Gastroesophageal sphincter (tissue), 4 donors: Measurements from ENCODE around the gene SPATA46. TPM values are rescaled to one million over a fixed set of nuclear protein-coding genes. Genes with fewer than 3 reads are reported as not detected.

Source experiments
- ATAC-seq: fragments of 150-250 bp; one replicate; pipeline ENCODE4 v1.9.1; 2016; ENCODE audit warnings: mild to moderate bottlenecking, moderate library complexity
- H3K27ac ChIP-seq, 4 donors: fragments of 200-600 bp; sonication (generic) in 3 of 4; 1 replicate in 3 of 4; 2 replicates in 1 of 4; pipeline ENCODE4 v1.5.1; 2016 to 2019
- H3K27me3 ChIP-seq: fragments of 200-600 bp; sonication (generic); one replicate; pipeline ENCODE4 v1.5.1; 2019
- H3K36me3 ChIP-seq, 2 donors: fragments of 200-600 bp; sonication (generic); one replicate each; pipeline ENCODE4 v1.5.1; 2019; ENCODE audit warnings: control low read depth in 1 of 2
- H3K4me1 ChIP-seq, 3 donors: fragments of 200-600 bp; sonication (generic); 1 replicate in 2 of 3; 2 replicates in 1 of 3; pipeline ENCODE4 v1.5.1; 2016 to 2019; ENCODE audit warnings: control low read depth in 2 of 3
- H3K4me3 ChIP-seq, 2 donors: fragments of 200-600 bp; sonication (generic); one replicate each; pipeline ENCODE4 v1.5.1; 2019; ENCODE audit warnings: mild to moderate bottlenecking in 1 of 2, moderate library complexity in 1 of 2
- H3K9me3 ChIP-seq, 3 donors: fragments of 200-600 bp; sonication (generic); one replicate each; pipeline ENCODE4 v1.5.1; 2017 to 2019; ENCODE audit warnings: control low read depth in 2 of 3
- EP300 ChIP-seq: sonication (generic); formaldehyde crosslinking; IDR thresholded peaks from one replicate; pipeline ENCODE4 v1.6.1; 2017; ENCODE audit warnings: antibody characterized with exemption, mild to moderate bottlenecking
- POLR2A ChIP-seq, 2 donors: fragments of 450-650 bp; IDR thresholded peaks; one replicate each; pipeline ENCODE4 v1.6.1; 2017; ENCODE audit warnings: antibody characterized with exemption in 2 of 2, mild to moderate bottlenecking in 2 of 2, moderate library complexity in 1 of 2
- POLR2AphosphoS5 ChIP-seq: sonication (generic); formaldehyde crosslinking; IDR thresholded peaks from one replicate; pipeline ENCODE4 v1.6.1; 2017; ENCODE audit warnings: antibody characterized with exemption
- WGBS, 2 donors: methylation state at CpG; one replicate each; pipeline ENCODE4 v1.1.5; 2018; ENCODE audit warnings: low coverage in 1 of 2; 5-methylcytosine and 5-hydroxymethylcytosine counted together
- total RNA-seq, 4 donors: library from RNA; depleted of rRNA; stranded (reverse); fragments of >200 nt; gene quantifications; one replicate each; pipeline ENCODE4 v1.1.0, GENCODE V29; 2016
- TF ChIP-seq, protein P1 (sequence below), 4 experiments: fragments of 200-600 bp in 2 of 4; fragments of 450-650 bp in 2 of 4; sonication (generic) in 1 of 4; IDR thresholded peaks; one replicate each; pipeline ENCODE4 v1.5.1; 2017 to 2019; ENCODE audit warnings: antibody characterized with exemption in 4 of 4, mild to moderate bottlenecking in 2 of 4, moderate library complexity in 2 of 4

The SPATA46 gene
- total RNA-seq, 4 donors from 2014 or later, result not detected

DNA sequence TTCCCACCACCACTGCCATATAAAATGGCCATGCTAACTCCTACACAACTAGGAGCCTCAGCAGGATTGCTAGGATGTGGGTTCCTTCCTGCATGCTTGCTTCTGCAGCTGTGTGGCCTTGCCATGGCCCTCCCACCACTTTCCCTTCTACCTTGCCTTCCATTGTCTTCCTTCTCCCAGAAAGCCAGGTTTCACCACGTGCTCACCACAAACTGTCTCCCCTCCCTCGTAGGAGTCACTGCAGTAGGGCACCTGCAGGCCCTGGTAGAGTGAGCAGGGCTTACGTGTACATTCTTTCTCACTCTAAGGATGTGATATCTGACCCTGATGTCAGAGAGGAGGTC is 8.6 kb upstream of the SPATA46 start:
- TF ChIP-seq, protein P1, sequence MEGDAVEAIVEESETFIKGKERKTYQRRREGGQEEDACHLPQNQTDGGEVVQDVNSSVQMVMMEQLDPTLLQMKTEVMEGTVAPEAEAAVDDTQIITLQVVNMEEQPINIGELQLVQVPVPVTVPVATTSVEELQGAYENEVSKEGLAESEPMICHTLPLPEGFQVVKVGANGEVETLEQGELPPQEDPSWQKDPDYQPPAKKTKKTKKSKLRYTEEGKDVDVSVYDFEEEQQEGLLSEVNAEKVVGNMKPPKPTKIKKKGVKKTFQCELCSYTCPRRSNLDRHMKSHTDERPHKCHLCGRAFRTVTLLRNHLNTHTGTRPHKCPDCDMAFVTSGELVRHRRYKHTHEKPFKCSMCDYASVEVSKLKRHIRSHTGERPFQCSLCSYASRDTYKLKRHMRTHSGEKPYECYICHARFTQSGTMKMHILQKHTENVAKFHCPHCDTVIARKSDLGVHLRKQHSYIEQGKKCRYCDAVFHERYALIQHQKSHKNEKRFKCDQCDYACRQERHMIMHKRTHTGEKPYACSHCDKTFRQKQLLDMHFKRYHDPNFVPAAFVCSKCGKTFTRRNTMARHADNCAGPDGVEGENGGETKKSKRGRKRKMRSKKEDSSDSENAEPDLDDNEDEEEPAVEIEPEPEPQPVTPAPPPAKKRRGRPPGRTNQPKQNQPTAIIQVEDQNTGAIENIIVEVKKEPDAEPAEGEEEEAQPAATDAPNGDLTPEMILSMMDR (IDR thresholded peaks at IDR 0.05), result no peak
- ATAC-seq, result no peak
- H3K36me3 ChIP-seq, result peaks cover 0 to 18% of the 10 kb centered on the region in 2 donors
- 72% methylated on average over 3 of the region's 3 CpGs; no CpG with 5 or more reads in 1 of the 2 donors for WGBS, 2 donors
- no peaks in the 10 kb centered on the region for H3K27me3 ChIP-seq
- no peaks in the 10 kb centered on the region for H3K4me1 ChIP-seq
- no peak overlapping the region for H3K27ac ChIP-seq
- no peaks in the 10 kb centered on the region for H3K9me3 ChIP-seq
- no peak overlapping the region for H3K4me3 ChIP-seq

DNA sequence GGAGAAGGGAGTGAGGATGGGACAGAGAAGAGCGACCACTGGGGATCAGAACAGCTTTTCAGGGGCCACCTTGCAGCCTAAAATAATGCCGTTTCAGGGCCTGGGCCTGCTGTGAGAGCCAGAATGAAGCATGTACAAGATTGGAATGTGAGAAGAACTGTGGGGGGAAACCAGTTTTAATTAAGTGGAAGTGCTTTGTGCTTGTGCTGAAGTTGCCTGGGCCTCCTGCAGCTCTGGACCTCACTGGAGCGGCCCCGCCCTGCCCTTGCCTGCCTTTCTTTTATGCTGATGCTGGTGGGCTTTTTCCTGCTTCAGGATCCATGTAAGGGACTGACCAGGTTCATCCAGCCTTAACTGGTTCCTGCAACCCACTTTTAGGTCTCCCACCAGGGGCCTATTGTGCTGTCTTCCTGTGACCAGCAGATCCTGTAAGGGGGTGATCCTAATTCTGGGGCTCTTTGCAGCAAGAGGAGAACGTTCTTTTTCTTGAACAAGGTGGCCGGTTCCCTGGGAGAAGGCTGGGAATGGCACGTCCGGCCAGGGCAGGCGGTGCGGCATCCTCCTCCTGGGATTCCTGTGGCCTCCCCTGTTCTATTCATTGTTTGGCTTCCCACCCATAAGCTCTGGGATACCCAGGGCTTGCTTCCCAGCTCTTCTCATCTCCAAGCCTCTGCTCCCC is 8.1 kb upstream of the SPATA46 start:
- TF ChIP-seq POLR2AphosphoS5 (no peak), POLR2A (IDR thresholded peaks at IDR 0.05) (no peak), EP300 (no peak)
- TF ChIP-seq, protein P1 (IDR thresholded peaks at IDR 0.05), result no peak
- 95 to 100% methylated on average over 1 to 3 of the region's 10 CpGs for WGBS, 2 donors

DNA sequence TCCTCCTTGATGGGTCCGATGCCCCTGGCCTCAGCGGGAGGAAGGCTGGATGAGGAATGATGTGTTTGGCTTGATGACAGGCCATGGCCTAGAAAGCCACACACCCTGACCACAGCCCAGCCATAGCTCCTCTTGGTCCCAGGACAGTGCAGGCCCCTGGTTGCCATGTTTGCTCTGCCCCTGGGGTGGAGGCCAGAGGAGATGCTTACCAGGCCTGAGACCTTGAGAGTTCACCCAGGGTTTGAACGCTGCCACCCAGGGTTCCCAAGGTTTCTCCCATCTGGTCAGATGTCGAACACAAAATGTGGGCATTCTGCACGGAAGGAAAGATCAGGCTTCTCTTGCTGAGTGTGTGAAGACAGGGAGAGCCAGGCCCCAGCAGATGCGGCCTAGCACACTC is 7.5 kb upstream of the SPATA46 start:
- Histone ChIP-seq H3K36me3 (peaks cover 0 to 18% of the 10 kb centered on the region in 2 donors), H3K27me3 (no peaks in the 10 kb centered on the region), H3K4me1 (no peaks in the 10 kb centered on the region), H3K9me3 (no peaks in the 10 kb centered on the region), H3K4me3 (no peak overlapping the region), H3K27ac (no peak overlapping the region)
- ATAC-seq, result no peak
- TF ChIP-seq, protein P1 (IDR thresholded peaks at IDR 0.05), result no peak
- TF ChIP-seq POLR2AphosphoS5 (no peak), EP300 (no peak), POLR2A (IDR thresholded peaks at IDR 0.05) (no peak)
- WGBS, 2 donors, result 100% methylated on average over 3 of the region's 6 CpGs; no CpG with 5 or more reads in 1 of the 2 donors

More for the DNA sequence above, 8.1 kb upstream of the SPATA46 start:
- Histone ChIP-seq H3K4me3 (no peak overlapping the region), H3K36me3 (peaks cover 0 to 18% of the 10 kb centered on the region in 2 donors), H3K4me1 (no peaks in the 10 kb centered on the region), H3K27ac (no peak overlapping the region), H3K9me3 (no peaks in the 10 kb centered on the region), H3K27me3 (no peaks in the 10 kb centered on the region)
- no peak for ATAC-seq

DNA sequence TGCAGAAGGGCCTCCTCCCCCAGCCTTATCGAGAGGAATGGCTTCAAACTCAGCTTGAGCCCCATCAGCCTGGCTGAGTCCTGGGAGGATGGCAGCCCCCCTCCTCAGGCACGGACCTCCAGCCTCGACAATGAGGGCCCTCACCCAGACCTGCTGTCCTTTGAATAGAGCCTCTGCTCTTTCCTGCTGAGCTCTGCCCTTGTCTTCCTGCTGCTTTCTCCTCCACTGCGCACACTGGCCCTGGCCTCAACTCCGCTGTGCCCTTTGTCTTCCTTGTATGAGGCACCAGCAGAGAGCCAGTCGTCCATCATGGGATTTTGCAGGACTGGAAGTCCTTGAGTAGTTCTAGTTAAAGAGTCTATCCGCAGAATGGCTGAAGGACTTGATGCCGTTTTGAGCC is 6.9 kb upstream of the SPATA46 start:
- H3K36me3 ChIP-seq, result peaks cover 0 to 18% of the 10 kb centered on the region in 2 donors
- WGBS, 2 donors, result 82 to 98% methylated on average over 4 to 5 of the region's 8 CpGs
- H3K27me3 ChIP-seq, result no peaks in the 10 kb centered on the region
- no peak overlapping the region for H3K4me3 ChIP-seq
- no peak for TF ChIP-seq POLR2AphosphoS5
- no peak for TF ChIP-seq POLR2A (IDR thresholded peaks at IDR 0.05)
- TF ChIP-seq EP300, result no peak
- TF ChIP-seq, protein P1 (IDR thresholded peaks at IDR 0.05), result no peak
- no peaks in the 10 kb centered on the region for H3K9me3 ChIP-seq
- no peak overlapping the region for H3K27ac ChIP-seq
- ATAC-seq, result no peak
- no peaks in the 10 kb centered on the region for H3K4me1 ChIP-seq

DNA sequence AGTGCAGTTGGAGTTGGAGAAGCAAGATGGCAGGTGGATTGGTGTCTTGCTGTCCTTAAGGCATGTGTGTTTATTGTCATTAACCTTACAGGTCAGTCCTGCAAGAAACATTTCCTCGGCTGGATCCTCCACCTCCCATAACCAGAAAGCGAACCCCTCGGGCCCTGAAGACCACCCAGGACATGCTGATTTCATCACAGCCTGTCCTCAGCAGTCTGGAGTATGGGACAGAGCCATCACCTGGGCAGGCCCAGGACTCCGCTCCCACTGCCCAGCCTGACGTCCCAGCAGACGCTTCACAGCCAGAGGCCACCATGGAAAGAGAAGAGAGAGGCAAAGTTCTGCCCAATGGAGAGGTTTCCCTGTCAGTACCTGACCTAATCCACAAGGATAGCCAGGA is 6.4 kb upstream of the SPATA46 start:
- Histone ChIP-seq H3K36me3 (peaks cover 0 to 18% of the 10 kb centered on the region in 2 donors), H3K9me3 (no peaks in the 10 kb centered on the region), H3K27ac (no peak overlapping the region), H3K27me3 (no peaks in the 10 kb centered on the region), H3K4me3 (no peak overlapping the region), H3K4me1 (no peaks in the 10 kb centered on the region)
- no peak for ATAC-seq
- no CpG with 5 or more reads among the region's 6 CpGs for WGBS, 2 donors
- no peak for TF ChIP-seq POLR2A (IDR thresholded peaks at IDR 0.05)
- no peak for TF ChIP-seq POLR2AphosphoS5
- TF ChIP-seq, protein P1 (IDR thresholded peaks at IDR 0.05), result no peak
- TF ChIP-seq EP300, result no peak
